HUES6 (cell line): ENCODE data around the gene LAMB1.
"Not testable (repeated sequence)": the region's sequence is repeated elsewhere in the genome, so short reads cannot be mapped to it uniquely, and the experiment has no call there.

Experiments
- H3K27ac ChIP-seq: 2 replicates; pipeline ENCODE4 v1.7.0; 2013; ENCODE audit warnings: low read depth, mild to moderate bottlenecking, low read length, inconsistent platforms
- H3K27me3 ChIP-seq: 2 replicates; pipeline ENCODE4 v1.6.1; 2013; ENCODE audit warnings: low read length; ENCODE audit not compliant: control insufficient read depth, insufficient read depth
- H3K36me3 ChIP-seq: 2 replicates; pipeline ENCODE4 v1.6.1; 2013; ENCODE audit warnings: low read length; ENCODE audit not compliant: control insufficient read depth, insufficient read depth
- H3K4me1 ChIP-seq: 2 replicates; pipeline ENCODE4 v1.6.1; 2013; ENCODE audit warnings: low read length; ENCODE audit not compliant: control insufficient read depth, insufficient read depth
- H3K4me3 ChIP-seq: 2 replicates; pipeline ENCODE4 v1.5.1; 2013; ENCODE audit warnings: low read depth, low read length
- H3K9ac ChIP-seq: one replicate; pipeline ENCODE4 v1.6.1; 2013; ENCODE audit warnings: mild to moderate bottlenecking, low read length
- H3K9me3 ChIP-seq: 2 replicates; pipeline ENCODE4 v1.6.1; 2013; ENCODE audit warnings: low read depth, low read length; ENCODE audit not compliant: control insufficient read depth, insufficient read depth

Gene LAMB1

DNA sequence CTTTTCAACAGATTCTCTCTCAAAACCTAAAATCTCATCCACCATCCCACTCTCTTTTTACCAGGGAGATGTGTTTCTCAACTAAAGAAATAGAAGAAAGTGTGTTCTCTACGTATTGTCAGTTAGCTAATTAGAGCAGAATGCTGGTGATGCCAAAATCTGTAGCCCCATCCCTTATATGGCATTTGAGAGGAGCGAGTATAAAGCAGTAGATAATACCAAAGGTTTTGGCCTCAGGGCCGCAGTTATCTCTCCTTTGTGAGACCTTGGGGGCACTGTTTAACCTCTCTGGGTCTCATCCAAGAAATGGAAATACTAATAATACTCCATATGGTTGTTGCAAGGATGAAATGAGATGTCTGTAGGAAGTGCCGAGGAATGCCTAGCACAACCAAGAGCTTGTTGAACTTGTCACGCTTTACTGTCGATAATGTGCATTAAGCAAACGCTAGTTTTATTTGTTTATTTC is 112.4 kb downstream of the LAMB1 start:
- H3K27ac ChIP-seq, result no peak overlapping the region
- no peaks in the 10 kb centered on the region for H3K27me3 ChIP-seq
- H3K4me3 ChIP-seq, result peak overlapping the region; percentile 90
- H3K9me3 ChIP-seq, result no peaks in the 10 kb centered on the region
- no peak overlapping the region for H3K9ac ChIP-seq
- peaks cover 24% of the 10 kb centered on the region for H3K36me3 ChIP-seq
- H3K4me1 ChIP-seq, result peaks cover 5% of the 10 kb centered on the region; the same call in 1 of the 2 replicates

DNA sequence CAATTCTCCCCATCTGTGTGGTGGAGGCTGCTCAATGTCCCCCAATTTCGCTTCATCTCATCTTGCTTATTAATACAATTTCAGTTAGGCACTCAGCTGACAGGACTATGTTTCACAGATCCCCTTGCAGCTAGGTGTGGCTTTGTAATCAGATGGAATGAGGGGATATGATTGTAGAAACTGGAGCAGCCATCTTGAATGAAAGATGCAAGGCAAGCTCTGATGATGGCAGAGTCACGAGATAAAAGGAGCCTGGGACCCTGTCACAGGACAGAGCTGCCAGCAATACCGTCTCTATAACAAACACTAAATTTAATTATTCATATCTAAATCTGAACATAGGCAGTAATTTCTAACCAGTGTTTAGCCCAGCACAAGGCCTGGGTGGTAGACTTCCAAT is 113.0 kb downstream of the LAMB1 start:
- Histone ChIP-seq H3K27me3 (no peaks in the 10 kb centered on the region), H3K36me3 (peaks cover 19% of the 10 kb centered on the region), H3K9me3 (no peaks in the 10 kb centered on the region), H3K9ac (no peak overlapping the region), H3K4me1 (peaks cover 5% of the 10 kb centered on the region; the same call in 1 of the 2 replicates), H3K4me3 (no peak overlapping the region), H3K27ac (no peak overlapping the region)

DNA sequence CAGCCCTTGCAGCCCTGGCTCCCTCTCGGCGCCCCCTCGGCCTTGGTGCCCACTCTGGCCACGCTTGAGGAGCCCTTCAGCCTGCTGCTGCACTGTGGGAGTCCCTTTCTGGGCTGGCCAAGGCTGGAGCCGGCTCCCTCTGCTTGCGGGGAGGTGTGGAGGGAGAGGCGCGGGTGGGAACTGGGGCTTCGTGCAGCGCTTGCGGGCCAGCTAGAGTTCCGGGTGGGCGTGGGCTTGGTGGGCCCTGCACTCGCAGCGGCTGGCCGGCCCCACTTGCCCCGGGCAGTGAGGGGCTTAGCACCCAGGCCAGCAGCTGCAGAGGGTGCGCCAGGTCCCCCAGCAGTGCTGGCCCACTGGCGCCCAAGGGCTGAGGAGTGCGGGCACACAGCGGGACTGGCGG is 115.1 kb downstream of the LAMB1 start:
- H3K9me3 ChIP-seq, H3K4me3 ChIP-seq, H3K36me3 ChIP-seq, H3K4me1 ChIP-seq, H3K27ac ChIP-seq, H3K9ac ChIP-seq, H3K27me3 ChIP-seq: not testable (repeated sequence)

DNA sequence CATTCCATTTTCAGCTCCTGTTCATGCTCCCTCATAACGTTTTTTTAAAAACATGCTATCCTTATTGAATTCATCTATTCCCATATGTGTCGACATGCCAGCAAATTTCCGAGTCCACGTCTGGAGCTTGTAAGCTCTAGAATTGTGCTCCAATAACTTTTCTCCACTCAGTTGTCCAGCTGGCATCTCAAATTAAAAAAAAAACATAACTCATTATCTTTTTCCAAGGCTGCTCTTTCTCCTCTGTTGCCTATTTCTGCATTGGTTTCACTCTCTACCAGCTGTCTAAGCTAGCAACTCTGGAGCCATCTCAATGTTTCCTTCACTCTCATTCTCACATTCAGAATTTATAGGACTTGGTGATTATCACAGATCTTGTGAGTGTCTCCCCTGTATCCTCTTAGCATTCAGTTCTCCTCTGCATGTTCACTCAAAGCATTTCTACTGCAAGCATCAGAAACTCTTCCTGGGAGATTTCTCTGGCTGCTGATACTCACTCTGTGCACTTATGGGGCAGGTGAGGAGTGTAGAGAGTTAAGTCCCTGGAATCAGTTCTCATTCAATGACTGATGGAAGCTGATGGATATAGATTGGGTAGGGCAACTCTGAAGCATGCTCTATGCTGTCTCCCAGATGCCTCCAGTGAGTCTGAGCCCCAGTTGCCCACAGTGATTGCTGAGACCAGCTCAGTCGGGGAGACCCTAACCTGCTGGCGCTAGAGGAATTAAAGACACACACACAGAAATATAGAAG is 118.7 kb downstream of the LAMB1 start:
- no peaks in the 10 kb centered on the region for H3K4me1 ChIP-seq
- H3K9me3 ChIP-seq, result no peaks in the 10 kb centered on the region

DNA sequence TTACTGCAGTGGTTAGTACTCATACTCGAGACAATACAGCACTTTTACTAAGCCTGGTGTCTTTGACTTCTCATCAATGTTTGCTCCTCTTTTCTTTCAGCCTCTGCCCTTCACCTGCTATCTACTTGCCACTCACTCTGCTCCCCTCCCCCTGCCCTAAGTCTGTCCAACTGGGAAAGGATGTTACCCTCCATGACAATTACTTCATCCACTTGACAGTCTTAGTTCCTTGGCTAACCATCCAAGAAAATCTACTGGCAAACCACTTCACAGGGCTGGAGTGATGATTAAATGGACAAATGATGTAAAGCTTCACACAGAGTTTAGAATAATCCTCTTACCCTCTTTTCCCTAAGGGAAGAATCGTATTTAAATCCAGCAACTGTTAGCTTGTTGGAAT is 120.2 kb downstream of the LAMB1 start:
- Histone ChIP-seq H3K4me1 (no peaks in the 10 kb centered on the region), H3K9me3 (no peaks in the 10 kb centered on the region), H3K36me3 (no peaks in the 10 kb centered on the region), H3K27ac (no peak overlapping the region), H3K4me3 (no peak overlapping the region), H3K27me3 (no peaks in the 10 kb centered on the region), H3K9ac (no peak overlapping the region)

More for the DNA sequence above, 118.7 kb downstream of the LAMB1 start:
- Histone ChIP-seq H3K9ac (no peak overlapping the region), H3K36me3 (no peaks in the 10 kb centered on the region), H3K27me3 (no peaks in the 10 kb centered on the region), H3K27ac (no peak overlapping the region), H3K4me3 (no peak overlapping the region)

DNA sequence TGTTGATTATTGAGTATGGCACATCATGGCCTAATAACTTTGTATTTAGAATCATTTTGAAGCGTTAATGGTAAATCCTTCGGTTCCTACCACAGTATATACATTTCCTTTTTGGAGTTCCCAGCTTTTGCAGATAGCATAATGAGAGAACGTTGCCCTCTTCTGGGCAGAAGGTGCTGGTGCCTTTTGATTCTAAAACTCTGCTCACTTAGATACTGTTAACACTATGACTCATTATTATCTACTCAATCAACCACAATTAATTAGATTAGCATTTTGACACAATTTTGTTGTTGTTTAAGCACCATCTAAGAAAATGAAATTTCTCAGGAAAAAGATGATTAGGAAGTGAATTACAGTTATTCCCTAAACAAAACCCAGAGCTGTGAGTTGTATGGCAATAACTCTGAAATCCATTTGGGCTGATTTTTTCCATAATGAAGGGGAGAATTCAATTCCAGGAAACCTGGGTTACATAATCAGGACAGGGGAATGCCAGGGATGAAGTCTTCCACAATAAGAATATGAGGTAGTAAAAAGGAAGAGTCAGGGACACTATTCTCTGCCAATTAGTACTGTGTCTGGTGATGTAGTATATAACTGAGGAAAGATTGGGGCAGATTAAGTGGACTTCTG is 123.4 kb downstream of the LAMB1 start:
- no peak overlapping the region for H3K4me3 ChIP-seq
- no peak overlapping the region for H3K27ac ChIP-seq
- H3K9me3 ChIP-seq, result no peaks in the 10 kb centered on the region
- no peaks in the 10 kb centered on the region for H3K4me1 ChIP-seq
- H3K36me3 ChIP-seq, result no peaks in the 10 kb centered on the region
- no peak overlapping the region for H3K9ac ChIP-seq
- H3K27me3 ChIP-seq, result no peaks in the 10 kb centered on the region

DNA sequence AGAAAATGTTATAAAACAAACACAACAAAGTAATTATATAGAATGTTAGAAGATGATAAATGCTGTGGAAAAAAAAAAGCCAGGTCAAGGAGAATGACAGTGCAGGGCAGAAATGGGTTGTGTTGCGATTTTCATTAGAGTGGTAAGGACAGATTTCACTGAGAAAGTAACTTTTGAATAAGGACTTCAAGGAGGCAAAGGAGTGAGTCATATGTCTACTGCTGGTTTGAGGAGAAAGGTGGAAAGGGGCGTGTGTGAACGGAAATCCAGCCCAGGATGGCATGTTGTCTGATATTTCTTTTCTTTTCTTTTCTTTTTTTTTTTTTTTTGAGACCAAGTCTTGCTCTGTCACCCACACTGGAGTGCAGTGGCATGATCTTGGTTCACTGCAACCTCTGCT is 124.3 kb downstream of the LAMB1 start:
- Histone ChIP-seq H3K4me3 (no peak overlapping the region), H3K4me1 (no peaks in the 10 kb centered on the region), H3K9ac (no peak overlapping the region), H3K27ac (no peak overlapping the region), H3K36me3 (no peaks in the 10 kb centered on the region), H3K9me3 (no peaks in the 10 kb centered on the region), H3K27me3 (no peaks in the 10 kb centered on the region)

DNA sequence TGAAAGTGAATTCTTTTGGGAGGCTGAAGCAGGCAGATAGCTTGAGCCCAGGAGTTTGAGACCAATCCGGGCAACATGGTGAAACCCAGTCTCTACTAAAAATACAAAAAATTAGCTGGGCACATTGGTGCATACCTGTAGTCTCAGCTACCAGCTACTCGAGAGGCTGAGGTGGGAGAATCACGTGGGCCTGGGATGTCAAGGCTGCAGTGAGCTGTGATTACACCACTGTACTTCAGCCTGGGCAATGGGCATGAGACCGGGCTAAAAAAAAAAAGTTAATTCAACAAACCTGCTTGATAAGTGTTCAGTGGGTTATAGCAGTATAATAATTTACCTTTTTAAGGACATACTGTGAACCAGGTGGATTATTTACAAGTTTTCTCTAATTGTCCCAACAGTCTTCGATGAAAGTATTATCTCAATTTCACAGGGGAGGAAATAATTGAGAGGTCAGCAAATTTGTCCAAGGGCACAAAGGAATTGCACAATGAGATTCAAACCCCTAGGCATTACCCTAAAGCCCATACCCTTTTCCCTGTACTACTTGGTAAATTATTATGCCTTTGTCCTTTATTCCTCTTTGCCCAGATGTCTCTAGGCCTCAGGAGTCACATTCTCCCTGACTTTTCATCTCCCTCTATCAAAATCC is 125.1 kb downstream of the LAMB1 start:
- H3K4me1 ChIP-seq, result no peaks in the 10 kb centered on the region
- no peaks in the 10 kb centered on the region for H3K27me3 ChIP-seq
- H3K9me3 ChIP-seq, result no peaks in the 10 kb centered on the region
- H3K9ac ChIP-seq, result no peak overlapping the region
- H3K4me3 ChIP-seq, result no peak overlapping the region
- no peak overlapping the region for H3K27ac ChIP-seq
- no peaks in the 10 kb centered on the region for H3K36me3 ChIP-seq

DNA sequence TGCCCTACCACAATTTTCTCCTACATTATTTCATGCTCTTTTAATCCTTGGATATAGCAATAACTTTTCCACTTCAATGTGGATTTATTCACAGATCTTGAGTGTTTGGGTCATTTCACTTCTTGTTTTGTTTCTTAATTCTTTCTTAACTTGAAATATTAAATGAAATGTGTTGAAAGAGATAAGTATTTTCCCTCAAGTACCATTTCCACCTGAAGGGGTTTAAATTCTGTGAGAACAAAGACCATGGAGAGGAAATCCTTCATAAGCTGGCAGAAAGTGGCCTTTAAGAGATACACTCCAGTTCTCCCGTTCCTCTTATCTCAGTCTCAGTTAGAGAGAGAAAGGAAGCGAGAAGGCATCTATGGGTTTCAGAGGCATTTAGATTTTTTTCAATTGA is 126.0 kb downstream of the LAMB1 start:
- no peak overlapping the region for H3K9ac ChIP-seq

DNA sequence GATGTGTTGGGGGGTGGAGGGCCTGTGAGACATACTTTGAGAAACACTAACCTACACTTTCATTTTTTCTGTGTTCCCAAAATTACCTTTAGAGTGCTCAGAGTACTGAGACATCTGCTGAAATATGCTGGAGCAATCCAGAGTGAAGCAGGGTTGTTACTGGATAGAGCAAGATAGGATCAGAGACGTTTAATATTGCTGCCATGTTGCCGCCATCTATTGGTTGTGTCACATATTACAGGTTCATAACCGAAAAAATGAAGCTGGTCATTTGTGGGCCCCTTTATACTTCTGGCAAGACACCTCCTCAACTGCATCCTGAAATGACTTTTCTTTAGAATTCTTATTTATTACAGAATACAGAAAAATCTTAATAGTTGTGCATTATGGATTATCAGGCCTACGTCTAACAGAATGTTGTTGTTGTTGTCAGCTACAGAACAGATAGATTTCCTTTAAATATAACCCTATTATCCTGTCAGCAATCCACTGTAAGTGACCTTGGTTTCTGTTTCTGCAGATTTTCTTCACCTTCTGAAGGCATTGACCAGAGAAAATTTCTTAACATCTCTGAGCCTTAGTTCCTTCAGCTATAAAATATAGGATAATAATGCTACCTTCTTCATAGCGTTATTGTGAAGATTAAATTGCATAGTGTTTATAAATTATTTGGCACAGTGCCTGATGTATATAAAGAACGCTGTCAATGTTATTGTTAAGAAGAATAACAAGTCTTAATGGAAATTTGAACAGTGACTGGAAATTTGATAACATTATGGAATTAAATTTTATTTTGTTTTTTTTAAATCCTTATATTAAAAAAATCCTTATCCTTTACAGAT is 128.1 kb downstream of the LAMB1 start:
- H3K9ac ChIP-seq, result no peak overlapping the region
- H3K4me3 ChIP-seq, result no peak overlapping the region
- H3K4me1 ChIP-seq, result no peaks in the 10 kb centered on the region
- H3K9me3 ChIP-seq, result no peaks in the 10 kb centered on the region
- H3K27ac ChIP-seq, result no peak overlapping the region
- H3K27me3 ChIP-seq, result no peaks in the 10 kb centered on the region
- no peaks in the 10 kb centered on the region for H3K36me3 ChIP-seq

More for the DNA sequence above, 126.0 kb downstream of the LAMB1 start:
- no peak overlapping the region for H3K27ac ChIP-seq
- no peaks in the 10 kb centered on the region for H3K9me3 ChIP-seq
- H3K4me3 ChIP-seq, result no peak overlapping the region
- H3K4me1 ChIP-seq, result no peaks in the 10 kb centered on the region
- H3K36me3 ChIP-seq, result no peaks in the 10 kb centered on the region
- no peaks in the 10 kb centered on the region for H3K27me3 ChIP-seq
